ENCODE data around the gene SPON1.

The SPON1 gene

DNA sequence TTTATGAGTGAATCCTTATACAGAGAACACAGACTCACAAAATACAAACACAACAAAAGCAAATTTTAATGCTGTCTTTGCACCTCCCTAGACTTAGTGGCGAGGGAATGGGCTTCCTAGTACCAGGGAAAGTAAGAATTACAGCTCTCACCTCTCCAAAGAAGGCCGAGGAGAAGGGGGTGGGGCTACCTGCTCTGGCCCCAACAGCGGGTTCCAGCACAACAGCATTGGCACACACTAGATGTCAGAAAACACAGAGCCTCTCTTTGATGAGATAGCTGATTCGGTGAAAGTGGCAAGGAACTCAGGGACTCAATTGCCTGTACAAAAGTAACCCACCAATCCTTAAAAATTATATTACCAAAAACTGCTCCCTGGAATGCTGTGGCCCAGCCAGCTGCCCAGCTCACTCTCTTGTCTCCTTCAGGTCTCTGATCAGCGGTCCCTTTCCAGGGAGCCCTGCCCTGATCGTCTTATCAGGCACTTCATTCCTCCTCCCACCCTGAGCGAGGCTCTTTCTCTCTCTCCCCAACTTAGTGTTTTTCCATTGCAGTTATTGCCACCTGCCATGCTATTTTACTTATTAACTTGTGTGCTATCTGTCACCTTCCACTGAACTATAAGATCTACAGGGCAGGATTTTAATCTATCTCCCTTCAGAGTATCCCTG is 30.7 kb downstream of the SPON1 start:
- Histone ChIP-seq H2AFZ (ENCODE audit: low read length) (no peak overlapping the region), H3K9me3 (replicated peaks; ENCODE audit: insufficient read depth, low read length) (no peaks in the 10 kb centered on the region), H3K36me3 (replicated peaks; ENCODE audit: insufficient read depth, low read length) (no peaks in the 10 kb centered on the region), H3K27me3 (replicated peaks; ENCODE audit: insufficient read depth, low read length) (no peaks in the 10 kb centered on the region), H3K4me1 (ENCODE audit: low read length) (no peaks in the 10 kb centered on the region), H3K79me2 (ENCODE audit: low read length) (no peaks in the 10 kb centered on the region), H4K20me1 (ENCODE audit: insufficient read depth, low read length) (no peaks in the 10 kb centered on the region), H3K4me3 (ENCODE audit: low read length) (no peak overlapping the region), H3K27ac (ENCODE audit: low read length) (no peak overlapping the region), H3K9ac (ENCODE audit: low read length) (no peak overlapping the region), H3F3A (ENCODE audit: insufficient read depth, low read length) (no peaks in the 10 kb centered on the region), H3K9me2 (replicated peaks; ENCODE audit: insufficient read depth, low read length) (no peaks in the 10 kb centered on the region), H3K4me2 (ENCODE audit: low read depth, low read length) (no peak overlapping the region)
- DNase-seq: no peak
- TF ChIP-seq EZH2phosphoT487 (IDR thresholded peaks at IDR 0.05; ENCODE audit: low read length) (no peak), EZH2 (optimal IDR thresholded peaks at IDR 0.05; ENCODE audit: low read depth, low read length) (no peak)
- TF ChIP-seq, protein P1, sequence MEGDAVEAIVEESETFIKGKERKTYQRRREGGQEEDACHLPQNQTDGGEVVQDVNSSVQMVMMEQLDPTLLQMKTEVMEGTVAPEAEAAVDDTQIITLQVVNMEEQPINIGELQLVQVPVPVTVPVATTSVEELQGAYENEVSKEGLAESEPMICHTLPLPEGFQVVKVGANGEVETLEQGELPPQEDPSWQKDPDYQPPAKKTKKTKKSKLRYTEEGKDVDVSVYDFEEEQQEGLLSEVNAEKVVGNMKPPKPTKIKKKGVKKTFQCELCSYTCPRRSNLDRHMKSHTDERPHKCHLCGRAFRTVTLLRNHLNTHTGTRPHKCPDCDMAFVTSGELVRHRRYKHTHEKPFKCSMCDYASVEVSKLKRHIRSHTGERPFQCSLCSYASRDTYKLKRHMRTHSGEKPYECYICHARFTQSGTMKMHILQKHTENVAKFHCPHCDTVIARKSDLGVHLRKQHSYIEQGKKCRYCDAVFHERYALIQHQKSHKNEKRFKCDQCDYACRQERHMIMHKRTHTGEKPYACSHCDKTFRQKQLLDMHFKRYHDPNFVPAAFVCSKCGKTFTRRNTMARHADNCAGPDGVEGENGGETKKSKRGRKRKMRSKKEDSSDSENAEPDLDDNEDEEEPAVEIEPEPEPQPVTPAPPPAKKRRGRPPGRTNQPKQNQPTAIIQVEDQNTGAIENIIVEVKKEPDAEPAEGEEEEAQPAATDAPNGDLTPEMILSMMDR (IDR thresholded peaks at IDR 0.05; ENCODE audit: low read length): no peak

DNA sequence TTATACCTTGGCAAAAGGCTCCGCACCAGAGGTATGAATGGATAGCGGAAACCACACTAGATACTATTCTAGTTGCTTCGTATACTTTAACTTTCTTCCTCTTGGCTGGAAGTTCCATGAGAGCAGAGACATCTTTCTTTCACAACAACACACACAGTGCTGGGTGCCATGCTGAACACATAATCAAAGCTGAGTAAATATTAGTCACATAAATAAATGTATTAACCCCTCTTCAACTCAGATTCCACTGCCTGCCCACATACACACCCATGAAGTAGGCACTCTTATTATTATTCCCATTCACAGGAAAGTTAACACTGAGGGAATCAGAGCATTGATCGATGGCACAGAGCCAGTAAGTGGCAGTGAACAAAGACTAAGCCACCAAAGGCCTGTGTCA is 35.4 kb downstream of the SPON1 start:
- no peaks in the 10 kb centered on the region for H3K36me3 ChIP-seq (replicated peaks; ENCODE audit: insufficient read depth, low read length)
- no peak for DNase-seq
- no peak overlapping the region for H3K4me3 ChIP-seq (ENCODE audit: low read length)
- H3K4me1 ChIP-seq (ENCODE audit: low read length): no peaks in the 10 kb centered on the region
- H3K79me2 ChIP-seq (ENCODE audit: low read length): no peaks in the 10 kb centered on the region
- H3K9ac ChIP-seq (ENCODE audit: low read length): no peak overlapping the region
- no peaks in the 10 kb centered on the region for H4K20me1 ChIP-seq (ENCODE audit: insufficient read depth, low read length)
- H3K9me2 ChIP-seq (replicated peaks; ENCODE audit: insufficient read depth, low read length): no peaks in the 10 kb centered on the region
- no peak overlapping the region for H3K27ac ChIP-seq (ENCODE audit: low read length)
- no peaks in the 10 kb centered on the region for H3F3A ChIP-seq (ENCODE audit: insufficient read depth, low read length)
- H3K9me3 ChIP-seq (replicated peaks; ENCODE audit: insufficient read depth, low read length): no peaks in the 10 kb centered on the region
- TF ChIP-seq, protein P1 (IDR thresholded peaks at IDR 0.05; ENCODE audit: low read length): no peak
- no peak for TF ChIP-seq EZH2 (optimal IDR thresholded peaks at IDR 0.05; ENCODE audit: low read depth, low read length)
- H2AFZ ChIP-seq (ENCODE audit: low read length): no peak overlapping the region
- no peaks in the 10 kb centered on the region for H3K27me3 ChIP-seq (replicated peaks; ENCODE audit: insufficient read depth, low read length)
- H3K4me2 ChIP-seq (ENCODE audit: low read depth, low read length): no peak overlapping the region

DNA sequence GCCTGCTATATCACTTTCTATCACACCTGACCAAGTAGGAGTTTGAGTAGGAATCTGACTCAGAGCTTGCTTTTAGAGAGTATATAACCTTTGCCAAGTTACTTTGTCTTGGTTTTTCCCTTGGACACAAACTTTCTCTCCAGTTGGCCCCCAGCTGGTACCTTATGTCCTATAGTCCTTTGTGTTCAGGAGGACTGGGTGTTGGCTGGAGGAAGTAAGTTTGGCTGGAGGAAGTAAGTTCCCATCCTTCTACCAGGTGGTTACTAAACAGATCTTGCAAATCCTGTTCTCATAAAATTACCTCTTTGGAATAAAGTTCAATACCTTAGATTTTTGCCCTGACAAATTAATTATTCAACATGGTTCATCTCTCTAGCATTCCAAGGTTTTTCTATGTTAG is 37.2 kb downstream of the SPON1 start:
- H2AFZ ChIP-seq (ENCODE audit: low read length): no peak overlapping the region
- no peaks in the 10 kb centered on the region for H3K9me2 ChIP-seq (replicated peaks; ENCODE audit: insufficient read depth, low read length)
- no peaks in the 10 kb centered on the region for H3K36me3 ChIP-seq (replicated peaks; ENCODE audit: insufficient read depth, low read length)
- no peaks in the 10 kb centered on the region for H3K79me2 ChIP-seq (ENCODE audit: low read length)
- TF ChIP-seq, protein P1 (IDR thresholded peaks at IDR 0.05; ENCODE audit: low read length): no peak
- no peak for TF ChIP-seq EZH2phosphoT487 (IDR thresholded peaks at IDR 0.05; ENCODE audit: low read length)
- no peak for TF ChIP-seq EZH2 (optimal IDR thresholded peaks at IDR 0.05; ENCODE audit: low read depth, low read length)
- no peak for DNase-seq
- H3F3A ChIP-seq (ENCODE audit: insufficient read depth, low read length): no peaks in the 10 kb centered on the region
- H3K27me3 ChIP-seq (replicated peaks; ENCODE audit: insufficient read depth, low read length): no peaks in the 10 kb centered on the region
- H4K20me1 ChIP-seq (ENCODE audit: insufficient read depth, low read length): no peaks in the 10 kb centered on the region
- no peaks in the 10 kb centered on the region for H3K9me3 ChIP-seq (replicated peaks; ENCODE audit: insufficient read depth, low read length)
- no peaks in the 10 kb centered on the region for H3K4me1 ChIP-seq (ENCODE audit: low read length)
- H3K9ac ChIP-seq (ENCODE audit: low read length): no peak overlapping the region
- H3K27ac ChIP-seq (ENCODE audit: low read length): no peak overlapping the region
- no peak overlapping the region for H3K4me2 ChIP-seq (ENCODE audit: low read depth, low read length)
- H3K4me3 ChIP-seq (ENCODE audit: low read length): no peak overlapping the region
